ENCODE measurements around the gene ARHGAP25. TPM values are rescaled to one million over a fixed set of nuclear protein-coding genes. Genes with fewer than 3 reads are reported as not detected.

ARHGAP25 gene
- polyA plus RNA-seq, 3 donors, result 20.8 to 56.8 (median 36.3) TPM

GRCh38 chr2:68799140-68800026, 64.8 kb downstream of the ARHGAP25 start:
- H3K36me3 Mint-ChIP-seq, result peaks cover 62 to 63% of the 10 kb centered on the region in 2 donors

More at GRCh38 chr2:68799140-68800026, 64.8 kb downstream of the ARHGAP25 start:
- H3K27ac ChIP-seq (ENCODE audit: low read depth in 1 of 2, low read length in 2 of 2), result peak overlapping the region; percentile 2 to 88
- peak overlapping the region; percentile 82 to 98 (median 97) for H3K27ac Mint-ChIP-seq
- peaks cover 6% of the 10 kb centered on the region for H4K20me1 ChIP-seq (ENCODE audit: insufficient read depth, low read length)
- H3K36me3 ChIP-seq (replicated peaks in 1 of 2; ENCODE audit: control insufficient read depth in 1 of 2, insufficient read depth in 2 of 2, low read length in 2 of 2), result peaks cover 34 to 59% of the 10 kb centered on the region in 2 donors
- no peak overlapping the region for H3K9ac ChIP-seq (ENCODE audit: insufficient read depth, low read length, poor library complexity, severe bottlenecking)
- H2AFZ ChIP-seq (ENCODE audit: insufficient read depth, low read depth, low read length, poor library complexity, severe bottlenecking), result no peak overlapping the region
- no peak overlapping the region for H3K4me3 Mint-ChIP-seq
- H3K9me3 Mint-ChIP-seq, result peaks cover 0 to 11% (median 5%) of the 10 kb centered on the region in 7 donors
- peaks cover 83% of the 10 kb centered on the region for H3K79me2 ChIP-seq (ENCODE audit: insufficient read depth, low read length)
- peaks cover 68 to 83% of the 10 kb centered on the region in 2 donors for H3K4me1 ChIP-seq (ENCODE audit: control insufficient read depth in 1 of 2, insufficient read depth in 2 of 2, low read length in 2 of 2)
- no peak for TF ChIP-seq CTCF (IDR thresholded peaks at IDR 0.05)
- peaks cover 0 to 4% (median 3%) of the 10 kb centered on the region in 3 donors for H3K27me3 Mint-ChIP-seq (ENCODE audit: low read depth in 3 of 3)
- no peaks in the 10 kb centered on the region for H3K9me3 ChIP-seq (replicated peaks in 1 of 2; ENCODE audit: control insufficient read depth in 1 of 2, insufficient read depth in 1 of 2, low read length in 2 of 2)
- DNase-seq, result no peak
- no peak overlapping the region for H3K4me3 ChIP-seq (replicated peaks in 1 of 3; ENCODE audit: low read depth in 2 of 3, low read length in 3 of 3)
- intact Hi-C loops (cut with micrococcal nuclease), result loop anchor here in 1 of 2 donors (5.0 kb wide), 1 partner anchor 33 kb away; no protein-coding TSS in a partner anchor
- no peak overlapping the region for H3K4me2 ChIP-seq (replicated peaks; ENCODE audit: extremely low read depth, low read length, poor library complexity, severe bottlenecking)
- no peaks in the 10 kb centered on the region for H3K27me3 ChIP-seq (ENCODE audit: control insufficient read depth in 2 of 2, insufficient read depth in 2 of 2, low read length in 2 of 2)
- H3K4me1 Mint-ChIP-seq, result peaks cover 60% of the 10 kb centered on the region
- WGBS (ENCODE audit: insufficient coverage), result 98% methylated on average over 13 of the region's 14 CpGs

Data from CD14-positive monocyte (primary cell).